Epidermal melanocyte (primary cell): Measurements from ENCODE around the gene CFAP43.
A peak's percentile ranks its signal among the peaks of the same experiment; 100 is the strongest.
"Not testable (repeated sequence)": the region's sequence is repeated elsewhere in the genome, so short reads cannot be mapped to it uniquely, and the experiment has no call there.

Source experiments
- DNase-seq: peaks from one replicate; pipeline ENCODE4 v3.0.0; 2011; ENCODE audit warnings: low spot score; ENCODE audit not compliant: insufficient read length

CFAP43 gene

DNA sequence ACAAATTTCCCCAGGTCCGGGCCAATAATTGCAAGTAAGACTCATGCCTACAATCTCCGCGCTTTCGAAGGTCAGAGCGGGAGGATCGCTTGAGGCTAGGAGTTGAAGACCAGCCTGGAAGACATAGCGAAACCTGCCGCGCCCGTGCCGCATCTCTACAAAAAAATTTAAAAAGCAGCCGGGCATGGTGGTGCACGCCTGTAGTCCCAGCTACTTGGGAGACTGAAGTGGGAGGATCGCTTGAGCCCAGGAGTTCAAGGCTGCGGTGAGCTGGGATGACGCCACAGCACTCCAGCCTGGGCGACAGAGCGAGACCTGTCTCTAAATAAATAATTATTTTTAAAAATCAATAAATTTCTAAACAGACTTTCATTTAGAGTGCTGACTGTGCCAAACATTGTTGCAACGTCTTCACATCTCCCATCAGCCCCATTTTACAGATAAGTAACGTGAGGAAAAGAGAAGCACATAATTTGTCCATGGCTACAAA is 494 bp upstream of the CFAP43 start:
- no peak for DNase-seq

DNA sequence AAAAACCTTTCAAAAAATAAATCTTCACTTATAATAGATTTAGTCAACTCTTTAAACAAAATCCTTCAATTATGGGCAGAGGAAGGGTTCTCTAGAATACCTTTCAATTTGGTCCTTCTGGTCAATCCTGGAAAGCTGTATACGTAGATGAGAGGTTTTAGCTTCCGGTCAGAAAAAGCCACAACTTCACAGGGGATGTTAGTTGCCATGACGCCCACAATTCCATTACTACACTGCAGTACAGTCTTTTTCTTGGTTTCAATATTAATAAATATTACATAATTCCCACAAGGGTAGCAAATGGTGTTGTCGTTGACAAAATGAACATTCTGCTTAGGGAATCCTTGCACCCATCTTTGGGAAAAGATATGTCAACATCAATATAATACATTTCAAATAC is 1.7 kb downstream of the CFAP43 start:
- no peak for DNase-seq

DNA sequence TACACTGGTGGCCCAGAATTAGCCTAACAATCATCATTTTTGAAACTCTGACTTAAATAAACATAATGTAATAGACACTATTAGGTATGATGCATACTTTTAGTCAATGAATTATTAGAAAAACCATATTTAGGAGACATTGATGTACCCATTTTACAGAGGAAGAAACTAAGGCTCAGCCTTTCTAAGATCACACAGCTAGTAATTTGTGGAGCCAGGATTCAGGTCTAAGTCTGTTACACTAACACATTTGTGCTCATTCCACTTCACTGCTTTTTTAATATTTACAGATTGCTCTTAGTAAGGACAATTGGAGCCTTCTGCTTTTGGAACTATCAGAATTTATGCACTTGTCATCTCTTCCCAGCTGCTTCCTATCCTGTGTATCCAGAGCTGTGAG is 8.9 kb downstream of the CFAP43 start:
- DNase-seq, result no peak

DNA sequence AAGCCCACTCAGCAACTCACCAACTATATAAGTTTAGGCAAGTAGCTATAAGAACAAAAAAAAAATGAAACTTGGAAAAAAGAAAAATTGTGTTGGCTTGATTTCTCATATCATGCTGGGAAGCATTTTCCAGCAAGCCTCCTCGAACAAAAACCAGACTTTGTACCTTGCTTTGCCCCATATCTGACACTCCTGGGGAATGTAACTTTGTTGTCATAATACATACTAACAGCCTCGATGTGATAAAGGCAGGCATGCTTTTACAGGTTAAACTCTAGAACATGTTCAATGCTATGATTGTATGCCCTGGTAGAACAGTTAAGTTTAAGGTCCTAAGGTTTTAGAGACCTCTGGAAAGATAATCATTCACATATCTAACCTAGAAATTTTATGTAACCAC is 11.6 kb downstream of the CFAP43 start:
- no peak for DNase-seq

DNA sequence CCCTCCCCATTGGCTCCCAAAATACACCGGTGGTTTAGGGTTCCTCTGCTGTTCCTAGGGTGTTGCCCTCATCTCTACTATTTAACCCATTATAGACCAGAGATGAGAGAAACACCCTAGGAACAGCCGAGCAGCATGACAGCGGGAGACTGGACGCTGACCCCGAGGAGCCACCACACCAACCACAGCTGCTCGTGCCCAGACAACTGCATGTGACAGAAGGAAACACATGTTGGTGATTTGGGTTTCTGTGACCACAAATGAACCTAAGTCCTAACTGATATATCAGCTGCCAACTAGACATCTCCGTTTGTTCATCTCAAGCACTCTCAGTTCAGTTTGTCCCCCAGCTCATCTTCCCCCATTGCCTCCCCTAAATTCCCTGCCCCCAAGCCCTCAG is 13.4 kb downstream of the CFAP43 start:
- no peak for DNase-seq

DNA sequence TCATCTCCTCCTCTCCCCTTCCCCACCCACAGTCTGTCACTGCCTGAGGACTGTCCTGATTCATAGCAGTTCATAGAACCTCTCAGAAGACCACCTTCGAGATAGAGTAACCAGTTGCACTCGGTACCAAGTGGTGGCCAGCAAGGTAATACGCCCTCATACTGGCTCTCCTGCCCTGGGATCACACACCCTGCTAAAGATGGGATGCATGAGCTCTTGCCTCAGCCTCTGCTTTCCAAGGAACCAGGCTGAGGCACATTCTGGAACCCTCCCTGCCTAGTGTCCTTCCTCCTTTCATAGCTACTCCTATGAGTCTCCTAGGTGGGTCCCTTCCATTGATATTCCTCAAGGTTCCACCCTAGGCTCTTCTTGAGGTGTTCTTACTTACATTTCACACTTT is 15.5 kb downstream of the CFAP43 start:
- no peak for DNase-seq

DNA sequence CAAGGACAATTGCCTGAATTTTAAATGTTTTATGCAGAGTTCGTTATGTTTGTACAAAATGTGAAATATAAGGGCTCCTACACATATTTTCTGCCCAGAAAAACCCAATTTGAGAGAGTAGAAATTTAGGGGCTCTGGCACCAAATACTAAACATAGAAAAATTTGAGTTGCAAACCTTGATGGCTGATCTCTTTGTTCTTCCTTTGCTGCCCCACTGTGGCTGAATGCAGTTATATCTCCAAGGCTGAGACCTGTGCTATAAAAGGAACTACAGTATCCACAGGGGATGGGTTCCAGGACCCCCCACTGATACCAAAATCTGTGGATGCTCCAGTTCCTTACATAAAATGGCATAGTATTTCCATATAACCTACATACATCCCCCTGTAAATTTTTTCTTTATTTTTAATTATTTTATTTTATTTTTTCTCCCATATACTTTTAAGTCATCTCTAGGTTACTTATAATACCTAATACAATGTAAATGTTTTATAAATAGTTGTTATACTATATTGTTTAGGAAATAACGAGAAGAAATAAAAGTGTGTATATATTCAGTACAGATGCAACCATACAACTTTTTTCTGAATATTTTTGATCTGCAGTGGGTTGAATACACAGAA is 22.5 kb downstream of the CFAP43 start:
- DNase-seq, result peak; percentile 43

DNA sequence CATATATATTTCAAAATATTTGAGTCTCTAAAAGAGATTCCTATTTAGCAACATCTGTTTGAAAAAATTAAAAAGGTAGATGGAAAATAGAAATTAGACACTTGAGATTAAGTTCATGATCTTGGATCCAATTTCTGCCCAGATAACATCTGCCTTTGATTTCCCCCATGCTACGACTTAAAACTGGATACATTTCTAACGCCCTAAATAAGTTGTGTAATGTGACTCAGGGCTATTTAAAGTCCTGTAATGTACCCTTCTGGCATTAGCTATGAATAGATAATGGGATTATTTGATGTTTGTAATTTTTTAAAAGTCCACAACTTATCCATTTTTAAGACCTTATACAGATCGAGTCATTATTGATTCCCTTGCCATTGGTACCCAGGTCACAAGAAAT is 23.4 kb downstream of the CFAP43 start:
- no peak for DNase-seq

DNA sequence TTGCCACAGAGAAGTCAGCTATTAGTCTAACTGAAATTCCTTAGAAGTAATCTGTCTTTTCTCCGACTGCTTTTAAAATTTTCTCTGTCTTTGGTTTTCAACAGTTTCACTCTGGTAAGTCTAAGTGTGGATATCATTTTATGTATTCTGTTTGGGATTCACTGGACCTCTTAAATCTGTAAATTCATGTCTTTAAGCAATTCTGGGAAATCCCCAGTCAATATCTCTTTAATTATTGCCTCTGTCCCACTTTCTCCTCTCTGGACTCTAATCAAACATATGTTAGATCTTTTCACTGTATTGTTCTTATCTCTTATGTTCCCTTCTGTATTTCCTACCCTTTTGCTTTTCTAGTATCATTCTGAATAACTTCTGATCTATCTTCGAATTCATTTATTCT is 29.9 kb downstream of the CFAP43 start:
- DNase-seq, result no peak

DNA sequence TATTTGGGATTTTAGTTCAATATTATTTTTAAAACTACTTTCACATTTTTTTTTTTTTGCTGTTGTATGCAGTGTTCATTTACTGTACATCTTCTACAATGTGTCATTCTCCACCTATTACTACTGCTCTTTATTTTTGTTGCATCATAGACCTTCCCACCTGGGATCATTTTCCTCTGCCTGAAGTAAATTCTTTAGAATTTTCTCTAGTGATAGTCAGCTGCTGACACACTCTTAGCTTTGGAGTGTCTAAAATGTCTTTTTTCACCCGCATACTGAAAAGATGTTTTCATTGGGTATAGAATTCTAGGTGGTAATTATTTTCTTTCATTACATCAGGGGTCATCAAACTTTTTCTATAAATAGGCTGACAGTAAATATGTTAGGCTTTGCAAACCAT is 30.5 kb downstream of the CFAP43 start:
- no peak for DNase-seq

DNA sequence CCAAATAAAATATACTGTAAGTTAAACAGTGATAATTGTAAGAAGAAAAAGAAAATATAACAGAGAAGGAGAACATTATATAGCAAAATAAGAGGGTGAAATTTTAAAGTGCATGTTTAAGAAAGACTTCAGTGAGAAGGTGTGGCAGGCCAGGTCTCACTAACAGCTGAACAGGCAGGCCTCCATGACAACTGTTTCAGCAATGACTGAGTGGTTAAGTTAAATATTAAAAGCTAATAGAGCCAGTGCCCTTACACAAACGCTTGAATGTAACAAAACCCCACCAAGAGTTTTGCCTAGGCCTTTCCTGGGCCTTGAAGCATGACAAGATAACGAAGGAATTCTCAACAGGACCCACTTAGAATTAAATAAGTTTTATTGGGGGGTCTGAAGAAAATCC is 32.6 kb downstream of the CFAP43 start:
- no peak for DNase-seq

DNA sequence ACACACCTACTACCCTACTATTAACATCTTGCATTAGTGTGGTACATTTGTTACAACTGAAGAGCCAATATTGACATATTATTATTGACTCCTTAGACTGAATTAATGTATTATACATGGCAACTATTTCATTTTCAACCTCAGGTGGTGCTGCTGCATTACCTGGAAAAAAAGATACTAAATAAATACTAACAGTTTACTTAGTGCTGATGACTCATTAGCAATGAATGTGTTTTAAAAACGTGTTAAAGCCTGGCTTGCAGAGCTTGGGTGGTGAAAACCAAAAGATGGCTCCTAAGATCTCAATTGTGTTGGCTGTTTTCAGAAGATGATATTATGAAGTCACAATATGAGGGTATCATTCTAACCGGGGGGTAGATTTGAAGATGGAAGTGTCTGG is 34.8 kb downstream of the CFAP43 start:
- DNase-seq, result no peak

DNA sequence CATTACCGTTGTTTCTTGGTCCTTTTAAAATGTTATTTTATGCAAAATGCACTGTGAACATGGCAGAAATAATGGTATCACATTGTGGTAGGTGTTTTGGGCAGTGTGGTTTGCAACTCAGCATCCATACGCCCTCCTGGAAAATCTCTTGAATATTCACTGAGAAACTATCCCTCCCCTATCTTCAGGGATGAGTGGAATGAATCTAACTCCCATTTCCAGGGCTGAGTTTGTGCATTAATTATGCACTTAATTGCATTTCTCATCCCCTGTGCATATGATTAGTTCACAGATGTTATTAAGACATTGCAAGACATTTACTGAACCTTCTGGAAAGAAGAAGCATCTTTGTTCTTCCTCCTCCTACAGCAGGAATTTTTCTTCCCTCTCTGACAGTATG is 36.5 kb downstream of the CFAP43 start:
- no peak for DNase-seq

DNA sequence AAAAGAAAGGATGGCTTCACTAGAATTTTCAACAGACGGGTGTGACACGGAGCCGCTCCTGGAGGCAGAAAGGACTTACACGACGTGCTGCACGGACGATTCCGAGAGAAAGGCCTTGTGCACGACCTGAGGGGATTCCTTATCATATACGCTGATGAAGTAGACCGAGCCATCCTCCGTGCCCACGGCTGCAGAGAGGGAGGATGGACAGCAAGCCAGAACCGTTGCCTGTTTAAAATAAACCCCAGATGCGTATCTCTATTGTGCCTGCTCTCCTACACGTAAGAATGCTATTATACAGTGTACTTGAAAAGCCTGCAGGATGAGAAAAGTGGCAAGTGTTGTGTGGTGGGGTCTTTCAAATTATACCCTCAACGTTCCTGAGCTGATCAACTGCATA is 38.4 kb downstream of the CFAP43 start:
- no peak for DNase-seq

DNA sequence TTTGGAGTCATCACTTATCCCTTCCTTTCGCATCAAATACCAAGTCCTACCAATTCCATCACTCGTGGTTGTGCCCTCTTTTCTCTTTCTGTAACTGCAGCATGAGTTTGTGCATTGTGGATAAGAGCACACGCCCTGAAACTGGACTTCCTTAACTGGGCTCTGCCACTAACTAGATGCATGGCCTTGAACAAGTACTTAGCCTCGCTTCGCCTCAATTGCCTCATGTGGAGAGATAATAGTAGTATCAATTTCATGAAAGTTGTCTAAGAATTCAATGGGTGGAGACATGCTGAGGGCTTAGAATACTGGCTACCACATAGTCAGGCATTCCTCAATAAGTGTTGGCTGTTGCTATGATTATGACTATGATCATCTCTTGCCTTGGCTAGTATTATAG is 41.5 kb downstream of the CFAP43 start:
- no peak for DNase-seq

DNA sequence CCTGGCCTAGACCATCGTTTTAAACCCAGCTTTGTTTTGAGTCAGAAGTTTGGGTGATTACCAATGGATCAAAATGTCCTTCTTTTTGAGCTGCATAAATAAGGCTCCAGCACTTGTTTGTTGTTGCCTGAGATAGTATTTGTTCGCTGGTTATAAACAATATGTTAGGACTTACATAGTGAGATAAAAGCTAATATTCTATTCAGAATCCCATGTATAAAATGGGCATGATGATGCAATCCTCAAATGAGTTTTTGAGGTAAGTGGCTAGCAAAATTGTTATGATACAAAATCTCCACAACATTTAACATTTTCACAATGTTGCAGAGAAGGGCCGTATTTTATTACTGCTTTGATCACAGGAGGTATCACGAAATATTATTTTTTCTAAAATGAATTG is 48.5 kb downstream of the CFAP43 start:
- no peak for DNase-seq

DNA sequence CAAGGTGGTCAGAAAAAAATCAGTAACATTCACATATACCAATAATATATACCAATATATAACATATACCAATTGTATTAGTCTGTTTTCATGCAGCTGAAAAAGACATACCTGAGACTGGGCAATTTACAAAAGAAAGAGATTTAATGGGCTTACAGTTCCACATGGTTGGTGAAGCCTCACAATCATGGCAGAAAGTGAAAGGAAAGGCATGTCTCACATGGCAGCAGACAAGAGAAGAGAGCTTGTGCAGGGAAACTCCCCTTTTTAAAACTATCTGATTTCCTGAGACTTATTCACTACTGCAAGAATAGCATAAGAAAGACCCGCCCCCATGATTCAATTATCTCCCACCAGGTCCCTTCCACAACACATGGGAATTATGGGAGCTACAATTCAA is 58.0 kb downstream of the CFAP43 start:
- not testable (repeated sequence) for DNase-seq

DNA sequence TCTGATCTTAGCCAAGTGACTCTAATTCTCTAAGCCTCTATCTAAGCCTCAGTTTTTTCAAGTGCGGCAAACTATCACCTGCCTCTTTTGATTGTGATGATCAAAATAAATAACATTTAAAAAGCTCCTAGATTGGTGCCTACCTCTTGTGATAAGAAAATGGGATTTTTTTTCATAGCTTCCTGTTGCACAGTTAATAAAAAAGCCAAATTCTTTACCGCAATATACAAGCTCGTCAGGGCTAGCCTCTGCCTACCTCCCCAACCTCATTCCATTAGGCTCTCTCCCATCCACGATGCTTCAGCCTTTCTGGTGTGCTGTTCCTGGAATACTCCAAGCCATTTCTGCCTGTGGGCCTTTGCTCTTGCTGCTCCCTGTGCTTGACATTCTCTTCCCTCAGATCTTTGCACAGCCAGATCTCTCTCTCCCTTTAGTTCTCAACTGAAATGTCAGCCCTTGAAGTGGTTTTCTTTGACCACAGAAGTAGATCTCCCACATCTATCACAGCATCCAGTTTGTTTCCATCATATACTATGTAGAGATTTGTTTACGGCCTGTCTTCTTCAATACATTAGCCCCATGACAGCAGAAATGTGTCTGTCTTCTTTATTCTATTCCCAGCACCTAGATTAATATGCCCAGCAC is 61.4 kb downstream of the CFAP43 start:
- no peak for DNase-seq

DNA sequence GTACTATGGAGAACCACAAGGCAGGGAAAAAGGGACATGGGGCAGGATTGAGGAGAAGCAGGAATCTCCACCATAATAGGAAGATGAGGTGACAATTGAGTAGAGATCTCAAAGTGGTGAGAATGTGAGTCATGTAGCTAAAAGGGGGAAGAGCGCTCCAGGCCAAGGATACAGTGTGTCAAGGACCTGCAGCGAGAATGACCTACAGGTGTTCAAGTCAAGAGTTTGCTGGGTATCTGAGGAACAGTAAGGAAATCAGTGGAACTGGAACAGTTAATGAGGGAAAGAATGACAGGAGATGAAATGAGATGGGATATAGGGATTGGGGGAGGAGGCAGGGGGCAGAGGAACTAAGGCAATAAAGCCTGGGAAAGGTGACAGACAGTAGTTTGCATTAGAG is 76.6 kb downstream of the CFAP43 start:
- DNase-seq, result no peak

DNA sequence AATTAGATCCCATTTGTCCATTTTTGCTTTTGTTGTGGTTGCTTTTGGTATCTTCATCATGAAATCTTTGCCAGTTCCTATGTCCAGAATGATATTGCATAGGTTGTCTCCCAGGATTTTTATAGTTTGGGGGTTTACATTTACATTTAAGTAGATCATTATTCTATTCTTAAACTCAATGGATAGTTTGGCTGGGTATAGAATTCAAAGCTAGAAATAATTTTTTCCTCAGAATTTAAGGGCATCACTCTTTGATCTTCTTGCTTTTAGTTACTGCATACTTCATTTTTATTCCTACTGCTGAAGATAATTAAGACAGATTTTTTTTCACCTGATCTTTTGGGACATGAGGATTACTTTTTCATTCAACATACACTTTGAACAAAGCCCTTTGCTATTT is 80.4 kb downstream of the CFAP43 start:
- DNase-seq, result no peak

DNA sequence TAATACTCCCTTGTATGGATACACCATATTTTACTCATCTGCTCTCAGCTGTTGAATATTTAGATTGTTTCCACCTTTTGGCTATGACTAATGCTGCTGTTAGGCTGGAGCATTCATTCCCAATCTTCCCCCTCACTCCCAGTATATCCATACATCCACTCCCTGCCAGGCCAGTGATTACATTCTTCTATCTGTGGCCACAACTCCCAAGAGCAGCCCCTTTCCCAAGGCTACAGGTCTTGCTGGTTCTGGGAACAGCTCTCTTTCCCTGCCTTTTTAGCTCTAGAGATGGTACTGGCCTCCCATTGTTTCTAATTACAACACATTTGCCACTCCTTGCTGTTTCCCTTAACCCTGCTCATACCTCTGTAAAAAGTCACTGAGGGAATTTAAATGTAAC is 82.0 kb downstream of the CFAP43 start:
- no peak for DNase-seq

DNA sequence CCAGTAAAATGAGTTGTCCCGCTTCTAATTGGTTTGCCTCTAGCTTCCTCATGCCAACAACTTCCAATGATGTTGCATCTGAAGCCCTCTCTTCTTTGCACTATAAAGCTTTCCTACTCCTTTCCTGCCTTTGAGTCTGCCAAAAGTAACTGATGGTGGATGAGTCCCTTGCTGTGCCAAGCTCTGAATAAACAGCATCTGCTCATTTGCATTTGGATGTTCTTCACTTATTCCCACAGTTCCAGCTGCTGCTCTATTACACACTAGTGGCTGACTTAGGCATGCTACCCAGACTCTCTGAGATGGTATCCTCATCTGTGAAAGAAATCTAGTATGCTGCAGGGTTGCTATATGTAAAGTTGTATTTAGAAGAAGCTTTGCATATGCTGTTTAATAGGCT is 85.3 kb downstream of the CFAP43 start:
- DNase-seq, result no peak

DNA sequence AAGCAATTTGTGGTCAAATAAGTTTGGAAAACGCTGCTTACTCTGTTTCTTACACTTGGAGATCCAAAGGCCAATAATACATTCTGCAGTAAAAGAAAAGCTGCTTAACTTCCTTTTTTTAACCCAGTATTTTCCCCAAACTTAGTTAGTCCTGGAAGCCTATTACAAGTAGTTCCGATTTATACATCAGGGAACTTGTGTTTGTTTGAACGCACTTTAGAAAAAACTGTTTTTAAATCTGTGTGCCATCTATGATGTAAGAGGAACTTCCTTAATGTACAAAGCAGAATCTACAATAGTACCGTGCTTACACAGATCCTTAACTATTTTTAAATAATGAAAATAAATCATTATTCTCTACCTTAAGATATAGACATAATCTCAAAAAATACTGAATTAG is 87.2 kb downstream of the CFAP43 start:
- DNase-seq, result no peak

DNA sequence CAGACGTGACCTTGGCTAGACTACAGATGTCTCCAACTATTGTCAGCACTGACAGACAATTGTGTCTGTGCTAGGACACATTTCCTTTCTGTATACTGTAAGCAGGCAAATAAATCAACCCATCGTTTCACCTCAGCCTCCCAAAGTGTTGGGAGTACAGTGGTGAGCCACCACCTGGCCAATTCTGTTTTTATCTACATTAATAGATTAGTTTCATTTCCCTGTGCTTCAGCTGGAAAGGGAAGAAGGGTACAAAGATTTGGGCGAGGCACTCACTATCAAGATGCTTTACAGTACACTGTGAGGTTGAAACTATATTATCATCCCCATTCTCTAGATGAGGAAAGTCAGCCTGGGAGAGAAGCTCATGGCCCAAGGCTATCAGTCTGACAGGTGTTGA is 88.3 kb downstream of the CFAP43 start:
- DNase-seq, result no peak
